H1 (cell line): Measurements from ENCODE around the gene FGF12. TPM values are rescaled to one million over a fixed set of nuclear protein-coding genes. Genes with fewer than 3 reads are reported as not detected.

ENCODE experiments used
- CTCF ChIA-PET: fragments of 300-600 bp; sonication (Branson Sonifier 250); formaldehyde crosslinking; loops from one replicate; lab custom pipeline; 2021; ENCODE audit not compliant: partially characterized antibody; lab: Charles Lee
- POLR2A ChIA-PET: fragments of 300-600 bp; sonication (Branson Sonifier 250); formaldehyde crosslinking; loops from one replicate; lab custom pipeline; 2021; ENCODE audit warnings: inconsistent platforms; ENCODE audit not compliant: partially characterized antibody; lab: Charles Lee
- DNase-seq, 2 experiments: peaks; one replicate each; pipeline versions ENCODE4 v3.0.0 to v3.0.0-alpha.2; 2010 to 2022; ENCODE audit warnings: low spot score in 2 of 2, low read depth in 1 of 2, mixed read lengths in 1 of 2
- FAIRE-seq: peaks from 2 replicates; lab custom pipeline; 2011; peaks lifted over from hg19 to GRCh38; lab: Jason Lieb, UNC
- H2AFZ ChIP-seq: 2 replicates; pipeline ENCODE4 v1.8.1; 2012; ENCODE audit warnings: low read length, inconsistent platforms
- H2AK5ac ChIP-seq: 2 replicates; pipeline ENCODE4 v1.6.1; 2013; ENCODE audit warnings: low read depth, low read length
- H2BK120ac ChIP-seq: replicated peaks from 2 replicates; pipeline ENCODE3; 2013; ENCODE audit warnings: low read depth, low read length, inconsistent platforms
- H2BK12ac ChIP-seq: 2 replicates; pipeline ENCODE4 v1.6.1; 2013; ENCODE audit warnings: low read depth, low read length
- H2BK15ac ChIP-seq: 2 replicates; pipeline ENCODE4 v1.6.1; 2013; ENCODE audit warnings: low read length
- H2BK20ac ChIP-seq: 2 replicates; pipeline ENCODE4 v1.6.1; 2013; ENCODE audit warnings: low read length
- H2BK5ac ChIP-seq: 2 replicates; pipeline ENCODE4 v1.6.1; 2013; ENCODE audit warnings: low read depth, low read length
- H3K14ac ChIP-seq: 2 replicates; pipeline ENCODE4 v1.6.1; 2013; ENCODE audit warnings: inconsistent platforms; ENCODE audit not compliant: insufficient read length
- H3K18ac ChIP-seq: 2 replicates; pipeline ENCODE4 v1.6.1; 2013; ENCODE audit warnings: low read length; ENCODE audit errors: extremely low read depth
- H3K23ac ChIP-seq: 2 replicates; pipeline ENCODE4 v1.6.1; 2013; ENCODE audit warnings: inconsistent platforms; ENCODE audit not compliant: insufficient read length
- H3K23me2 ChIP-seq: 2 replicates; pipeline ENCODE4 v1.6.1; 2013; ENCODE audit warnings: low read depth, low read length
- H3K27ac ChIP-seq: 2 replicates; pipeline ENCODE4 v1.6.1; 2011; ENCODE audit warnings: low read depth, low read length, inconsistent platforms
- H3K27me3 ChIP-seq, 4 experiments: replicated peaks in 1 of 4; 1 replicate in 1 of 4; 2 replicates in 3 of 4; pipeline versions ENCODE4 v1.6.1 to v1.8.1; 2011 to 2013; ENCODE audit warnings: low read length in 3 of 4, mild to moderate bottlenecking in 3 of 4, inconsistent platforms in 2 of 4, mixed read lengths in 2 of 4, moderate library complexity in 1 of 4; ENCODE audit not compliant: control insufficient read depth in 3 of 4, insufficient read depth in 3 of 4; ENCODE audit errors: extremely low read depth in 1 of 4
- H3K36me3 ChIP-seq, 4 experiments: 2 replicates each; pipeline versions ENCODE4 v1.6.1 to v1.8.1; 2011 to 2013; ENCODE audit warnings: mild to moderate bottlenecking in 4 of 4, low read length in 3 of 4, moderate library complexity in 2 of 4, control low read depth in 1 of 4, inconsistent platforms in 1 of 4; ENCODE audit not compliant: insufficient read depth in 4 of 4, control insufficient read depth in 2 of 4
- H3K4ac ChIP-seq: replicated peaks from 2 replicates; pipeline ENCODE3; 2013; ENCODE audit warnings: low read length, low read depth, mixed read lengths, inconsistent platforms; ENCODE audit not compliant: insufficient read length
- H3K4me1 ChIP-seq, 4 experiments: replicated peaks in 1 of 4; 1 replicate in 1 of 4; 2 replicates in 3 of 4; pipeline versions ENCODE4 v1.6.1 to v1.8.1; 2011 to 2013; ENCODE audit warnings: low read length in 3 of 4, inconsistent platforms in 2 of 4, mixed read lengths in 1 of 4; ENCODE audit not compliant: insufficient read depth in 4 of 4, control insufficient read depth in 3 of 4
- H3K4me2 ChIP-seq, 2 experiments: 2 replicates each; pipeline versions ENCODE4 v1.6.1 to v1.8.1; 2011 to 2013; ENCODE audit warnings: low read depth in 2 of 2, low read length in 2 of 2, control low read depth in 1 of 2, inconsistent platforms in 1 of 2, mild to moderate bottlenecking in 1 of 2; ENCODE audit not compliant: insufficient read depth in 1 of 2
- H3K4me3 ChIP-seq, 4 experiments: fragments of 200-600, 300-600 bp in 1 of 4; sonication (generic), shearing (Covaris generic), sonication (Bioruptor Twin) in 1 of 4; 2 replicates each; pipeline versions ENCODE4 v1.5.1 to v1.8.1; 2011 to 2016; ENCODE audit warnings: low read length in 4 of 4, low read depth in 3 of 4, control low read depth in 2 of 4, inconsistent platforms in 2 of 4, mild to moderate bottlenecking in 2 of 4, mixed read lengths in 1 of 4, moderate library complexity in 1 of 4; ENCODE audit not compliant: insufficient read depth in 2 of 4; ENCODE audit errors: extremely low read depth in 1 of 4
- H3K56ac ChIP-seq: replicated peaks from 2 replicates; pipeline ENCODE3; 2013; ENCODE audit warnings: low read depth, mild to moderate bottlenecking, mixed read lengths, low read length, inconsistent platforms; ENCODE audit not compliant: insufficient read length
- H3K79me1 ChIP-seq: 2 replicates; pipeline ENCODE4 v1.6.1; 2013; ENCODE audit warnings: low read depth, low read length, control low read depth
- H3K79me2 ChIP-seq, 2 experiments: 2 replicates each; pipeline versions ENCODE4 v1.6.1 to v1.8.1; 2012 to 2013; ENCODE audit warnings: low read length in 2 of 2, mild to moderate bottlenecking in 2 of 2, inconsistent platforms in 1 of 2; ENCODE audit not compliant: insufficient read depth in 2 of 2, control insufficient read depth in 1 of 2
- H3K9ac ChIP-seq, 4 experiments: replicated peaks in 1 of 4; 1 replicate in 1 of 4; 2 replicates in 3 of 4; pipeline versions ENCODE4 v1.6.1 to v1.8.1; 2011 to 2013; ENCODE audit warnings: low read depth in 3 of 4, low read length in 3 of 4, control low read depth in 2 of 4, mild to moderate bottlenecking in 2 of 4, moderate library complexity in 2 of 4, inconsistent platforms in 1 of 4; ENCODE audit errors: extremely low read depth in 1 of 4
- H3K9me3 ChIP-seq, 2 experiments: 2 replicates each; pipeline versions ENCODE4 v1.6.1 to v1.8.1; 2012 to 2013; ENCODE audit warnings: mild to moderate bottlenecking in 2 of 2, moderate library complexity in 2 of 2, control low read depth in 1 of 2, inconsistent platforms in 1 of 2, low read depth in 1 of 2, low read length in 1 of 2, mixed read lengths in 1 of 2; ENCODE audit not compliant: insufficient read depth in 2 of 2
- H4K20me1 ChIP-seq, 2 experiments: replicated peaks in 1 of 2; 2 replicates each; pipeline versions ENCODE3 to v1.8.1; 2011 to 2013; ENCODE audit warnings: inconsistent platforms in 2 of 2, low read length in 2 of 2, mild to moderate bottlenecking in 1 of 2; ENCODE audit not compliant: insufficient read depth in 2 of 2, control insufficient read depth in 1 of 2
- H4K5ac ChIP-seq: 2 replicates; pipeline ENCODE4 v1.6.1; 2013; ENCODE audit warnings: low read length, low read depth, mixed read lengths, inconsistent platforms; ENCODE audit not compliant: insufficient read length
- H4K8ac ChIP-seq: 2 replicates; pipeline ENCODE4 v1.8.0; 2013; ENCODE audit warnings: mild to moderate bottlenecking, moderate library complexity, low read length, inconsistent platforms; ENCODE audit not compliant: insufficient read depth; ENCODE audit errors: extremely low read depth
- H4K91ac ChIP-seq: replicated peaks from 2 replicates; pipeline ENCODE3; 2013; ENCODE audit warnings: low read length, mixed read lengths, inconsistent platforms; ENCODE audit not compliant: insufficient read length
- ATF3 ChIP-seq: IDR thresholded peaks from 2 replicates; pipeline ENCODE4 v1.6.1; 2011; ENCODE audit warnings: low read depth, mild to moderate bottlenecking, low read length; ENCODE audit not compliant: insufficient read depth
- BACH1 ChIP-seq: IDR thresholded peaks from 2 replicates; pipeline ENCODE4 v1.6.1; 2012; ENCODE audit warnings: low read length, improper control_type of control experiment
- BRCA1 ChIP-seq: IDR thresholded peaks from 2 replicates; pipeline ENCODE4 v1.6.1; 2012; ENCODE audit warnings: low read depth, low read length, improper control_type of control experiment
- EGR1 ChIP-seq: IDR thresholded peaks from 2 replicates; pipeline ENCODE4 v1.6.1; 2011; ENCODE audit warnings: low read depth, low read length, borderline replicate concordance
- EP300 ChIP-seq, 2 experiments: IDR thresholded peaks; 1 replicate in 1 of 2; 2 replicates in 1 of 2; pipeline ENCODE4 v1.6.1; 2011 to 2012; ENCODE audit warnings: low read depth in 2 of 2, low read length in 2 of 2, mild to moderate bottlenecking in 2 of 2, borderline replicate concordance in 1 of 2, inconsistent platforms in 1 of 2, moderate library complexity in 1 of 2
- FOSL1 ChIP-seq: IDR thresholded peaks from 2 replicates; pipeline ENCODE4 v1.6.1; 2011; ENCODE audit warnings: mild to moderate bottlenecking, low read depth, low read length, moderate library complexity; ENCODE audit not compliant: insufficient read depth
- MAFK ChIP-seq: IDR thresholded peaks from 2 replicates; pipeline ENCODE4 v1.6.1; 2012; ENCODE audit warnings: low read depth, mild to moderate bottlenecking, improper control_type of control experiment, low read length
- NRF1 ChIP-seq: IDR thresholded peaks from 2 replicates; pipeline ENCODE4 v1.6.1; 2011; ENCODE audit warnings: mild to moderate bottlenecking, low read depth, low read length, improper control_type of control experiment
- RAD21 ChIP-seq, 2 experiments: IDR thresholded peaks in 1 of 2; conservative IDR thresholded peaks in 1 of 2; 2 replicates each; pipeline ENCODE4 v1.6.1; 2011; ENCODE audit warnings: low read depth in 2 of 2, low read length in 2 of 2, improper control_type of control experiment in 1 of 2, inconsistent platforms in 1 of 2, mild to moderate bottlenecking in 1 of 2, moderate library complexity in 1 of 2
- SIN3A ChIP-seq, 2 experiments: IDR thresholded peaks in 1 of 2; conservative IDR thresholded peaks in 1 of 2; 2 replicates each; pipeline ENCODE4 v1.6.1; 2011 to 2012; ENCODE audit warnings: low read length in 2 of 2, improper control_type of control experiment in 1 of 2, low read depth in 1 of 2, mild to moderate bottlenecking in 1 of 2
- SP1 ChIP-seq: IDR thresholded peaks from 2 replicates; pipeline ENCODE4 v1.6.1; 2011; ENCODE audit warnings: low read depth, low read length
- TBP ChIP-seq: IDR thresholded peaks from 2 replicates; pipeline ENCODE4 v1.6.1; 2011; ENCODE audit warnings: low read depth, low read length, improper control_type of control experiment
- USF2 ChIP-seq: IDR thresholded peaks from 2 replicates; pipeline ENCODE4 v1.6.1; 2011; ENCODE audit warnings: low read length, improper control_type of control experiment
- WGBS, 2 experiments: shearing (Covaris generic) in 1 of 2; methylation state at CpG; one replicate each; pipeline versions ENCODE4 v1.1.6 to v1.1.7; 2013 to 2015; ENCODE audit warnings: low lambda C conversion rate in 2 of 2, mixed read lengths in 2 of 2, inconsistent platforms in 1 of 2, low coverage in 1 of 2, missing lambda C conversion rate in 1 of 2; ENCODE audit not compliant: insufficient replicate concordance in 2 of 2, insufficient coverage in 1 of 2, insufficient read length in 1 of 2; ENCODE audit errors: extremely low coverage in 1 of 2, missing lambda C conversion rate in 1 of 2; 5-methylcytosine and 5-hydroxymethylcytosine counted together
- polyA plus RNA-seq, 7 experiments: library from polyadenylated mRNA; depleted of rRNA in 3 of 7; stranded (reverse) in 5 of 7; unstranded in 2 of 7; fragments of >200 nt in 5 of 7; fragments of 200-250 nt in 2 of 7; gene quantifications; 1 replicate in 5 of 7; 2 replicates in 1 of 7; 4 replicates in 1 of 7; pipeline versions ENCODE4 v1.2.1 to v1.2.3, GENCODE V29; 2011 to 2013; ENCODE audit warnings: missing spikeins in 2 of 7, mixed read lengths in 2 of 7
- total RNA-seq: library from RNA; stranded (reverse); fragmentation: NEBNext Ultra II Directional; extraction: Animal tissue kit (Norgen Biotek cat#: 25700); gene quantifications from 2 replicates; pipeline ENCODE4 v1.2.1, GENCODE V29; 2021

FGF12 gene
- total and polyA plus RNA-seq, 2 of the 8 experiments (the other 6 are each of a cell fraction or from before 2014, with no cell fraction given): 4.1 to 16.6 TPM

- ChIA-PET CTCF (interaction anchor here (0.6 kb wide), 1 partner anchor 63 kb away, joined by 3 read pairs; no protein-coding TSS in a partner anchor), POLR2A (no interaction called here)
- H4K8ac ChIP-seq: no peak overlapping the region
- no peak for TF ChIP-seq FOSL1
- no peak for TF ChIP-seq TBP
- no peak for TF ChIP-seq USF2
- TF ChIP-seq BACH1: no peak
- no peak for TF ChIP-seq ATF3
- TF ChIP-seq EP300 (IDR thresholded peaks at IDR 0.05; ENCODE audit: borderline replicate concordance in 1 of 2, low read depth in 2 of 2, low read length in 2 of 2): no peak
- no peak for TF ChIP-seq NRF1
- TF ChIP-seq MAFK: no peak
- no peak for TF ChIP-seq SP1
- no peak for TF ChIP-seq EGR1
- TF ChIP-seq SIN3A (conservative IDR thresholded peaks at IDR 0.05 in 1 of 2, IDR thresholded peaks at IDR 0.05 in 1 of 2; ENCODE audit: low read depth in 1 of 2, low read length in 2 of 2): no peak
- TF ChIP-seq RAD21 (IDR thresholded peaks at IDR 0.05 in 1 of 2, conservative IDR thresholded peaks at IDR 0.05 in 1 of 2; ENCODE audit: low read depth in 2 of 2, low read length in 2 of 2): no peak
- no peak for TF ChIP-seq BRCA1
Measured at GRCh38 chr3:192629429-192629828, 97.9 kb downstream of the FGF12 start.

More at GRCh38 chr3:192629429-192629828, 97.9 kb downstream of the FGF12 start:
- H2BK12ac ChIP-seq: no peak overlapping the region
- H3K79me1 ChIP-seq: no peaks in the 10 kb centered on the region
- no peak overlapping the region for H2BK20ac ChIP-seq
- H2BK120ac ChIP-seq: no peak overlapping the region
- no peak overlapping the region for H3K4ac ChIP-seq
- no peaks in the 10 kb centered on the region for H4K20me1 ChIP-seq
- no peak overlapping the region for H3K4me2 ChIP-seq
- 88% methylated on average over 3 of the region's 3 CpGs; no CpG with 5 or more reads in 1 of the 2 experiments for WGBS, 2 experiments
- H3K18ac ChIP-seq: no peak overlapping the region
- H3K56ac ChIP-seq: no peak overlapping the region
- no peak overlapping the region for H4K5ac ChIP-seq
- H3K14ac ChIP-seq: no peak overlapping the region
- H3K23me2 ChIP-seq: no peaks in the 10 kb centered on the region
- no peak overlapping the region for H4K91ac ChIP-seq
- H3K27ac ChIP-seq: no peak overlapping the region
- no peak overlapping the region for H2AFZ ChIP-seq
- H2BK15ac ChIP-seq: no peak overlapping the region
- H3K4me3 ChIP-seq: no peak overlapping the region
- no peak for DNase-seq
- no peaks in the 10 kb centered on the region for H3K27me3 ChIP-seq
- H3K79me2 ChIP-seq: no peaks in the 10 kb centered on the region
- no peak for FAIRE-seq
- H2AK5ac ChIP-seq: no peak overlapping the region
- no peak overlapping the region for H3K23ac ChIP-seq
- no peaks in the 10 kb centered on the region for H3K9me3 ChIP-seq
- no peaks in the 10 kb centered on the region for H3K36me3 ChIP-seq
- H3K4me1 ChIP-seq: no peaks in the 10 kb centered on the region
- no peak overlapping the region for H3K9ac ChIP-seq
- H2BK5ac ChIP-seq: no peak overlapping the region
